Activated naive CD4-positive, alpha-beta T cell treated with anti-CD3 and anti-CD28 coated beads, Interleukin-2, amount 50 U/mL, for 24 hours (primary cell): ENCODE measurements around the gene LRRC7.
"Not testable (repeated sequence)": the region's sequence is repeated elsewhere in the genome, so short reads cannot be mapped to it uniquely, and the experiment has no call there.

Experiments
- H3K27ac Mint-ChIP-seq: one replicate; pipeline ENCODE4 v1.8.0; 2021; ENCODE audit warnings: mild to moderate bottlenecking, mixed read lengths
- H3K27me3 Mint-ChIP-seq: one replicate; pipeline ENCODE4 v1.8.0; 2021; ENCODE audit warnings: mixed read lengths
- H3K36me3 Mint-ChIP-seq: one replicate; pipeline ENCODE4 v1.8.0; 2021; ENCODE audit warnings: mixed read lengths
- H3K4me1 Mint-ChIP-seq: one replicate; pipeline ENCODE4 v1.8.0; 2021; ENCODE audit warnings: mixed read lengths
- H3K4me3 Mint-ChIP-seq: one replicate; pipeline ENCODE4 v1.8.0; 2021; ENCODE audit warnings: mild to moderate bottlenecking, mixed read lengths
- H3K9me3 Mint-ChIP-seq: one replicate; pipeline ENCODE4 v1.8.0; 2021; ENCODE audit warnings: mixed read lengths

Gene LRRC7

DNA sequence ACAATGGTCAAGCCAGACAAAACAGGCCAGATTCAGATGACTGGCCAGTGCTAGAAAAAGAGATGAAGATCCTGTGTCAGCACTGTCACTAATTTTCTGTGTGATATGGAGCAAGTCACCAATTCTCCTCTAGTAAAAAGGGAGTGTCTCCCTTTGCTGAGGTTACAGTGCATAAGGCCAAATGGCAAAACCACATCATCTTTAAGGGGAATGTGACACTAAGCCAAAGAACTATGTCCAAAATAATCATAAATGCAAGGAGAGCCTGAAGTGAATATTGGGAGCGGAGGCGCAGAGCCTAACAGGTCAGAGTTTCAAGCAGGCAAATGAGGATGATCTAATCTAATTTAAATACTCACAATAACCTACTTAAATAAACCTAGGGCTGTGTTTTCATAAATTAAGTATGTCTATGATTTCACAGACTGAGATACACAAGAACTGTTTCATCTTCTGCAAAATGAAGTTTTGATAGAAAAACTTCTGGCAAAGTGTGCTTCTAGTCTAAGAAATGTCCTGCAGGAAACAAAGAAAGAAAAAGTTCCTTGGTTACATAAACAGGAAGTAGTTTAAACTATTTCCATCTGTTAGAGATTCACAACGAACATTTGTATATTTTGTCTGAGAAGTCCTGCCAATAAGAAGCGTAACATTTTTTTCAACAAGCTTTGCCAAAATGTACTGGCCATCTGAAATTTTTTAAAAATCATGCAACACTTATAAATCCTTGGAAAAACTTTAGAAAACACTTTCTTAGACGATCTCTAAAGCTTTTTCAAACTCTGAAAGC, 347.4 kb downstream of the LRRC7 start:
- Mint-ChIP-seq H3K27ac (no peak overlapping the region), H3K4me1 (peaks cover 4% of the 10 kb centered on the region), H3K4me3 (no peak overlapping the region), H3K27me3 (no peaks in the 10 kb centered on the region), H3K36me3 (no peaks in the 10 kb centered on the region), H3K9me3 (peaks cover 4% of the 10 kb centered on the region)

DNA sequence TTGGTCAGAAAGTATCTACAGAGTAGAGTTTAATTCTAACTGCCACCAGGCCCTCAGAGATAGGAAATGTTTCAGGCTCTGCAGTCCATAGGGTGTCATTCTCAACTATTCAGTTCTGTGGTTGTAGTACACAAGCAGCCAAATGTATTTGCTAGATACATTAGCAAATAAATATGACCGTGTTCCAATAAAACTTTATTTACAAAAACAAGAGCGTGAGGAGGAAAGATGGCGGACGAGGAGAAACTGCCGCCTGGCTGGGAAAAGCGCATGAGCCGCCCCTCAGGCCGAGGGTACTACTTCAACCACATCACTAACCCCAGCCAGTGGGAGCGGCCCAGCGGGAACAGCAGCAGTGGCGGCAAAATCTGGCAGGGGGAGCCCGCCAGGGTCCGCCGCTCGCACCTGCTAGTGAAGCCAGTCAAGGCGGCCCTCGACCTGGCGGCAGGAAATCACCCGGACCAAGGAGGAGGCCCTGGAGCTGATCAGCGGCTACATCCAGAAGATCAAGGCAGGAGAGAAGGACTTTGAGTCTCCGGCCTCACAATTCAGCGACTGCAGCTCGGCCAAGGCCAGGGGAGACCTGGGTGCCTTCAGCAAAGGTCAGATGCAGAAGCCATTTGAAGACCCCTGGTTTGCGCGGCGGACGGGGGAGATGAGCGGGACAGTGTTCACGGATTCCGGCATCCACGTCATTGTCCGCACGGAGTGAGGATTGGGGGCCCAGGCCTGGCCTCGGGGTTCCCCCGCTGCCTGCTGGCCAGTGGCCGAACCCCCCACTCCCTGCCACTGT, 351.6 kb downstream of the LRRC7 start:
- peaks cover 10% of the 10 kb centered on the region for H3K9me3 Mint-ChIP-seq
- peaks cover 4% of the 10 kb centered on the region for H3K4me1 Mint-ChIP-seq
- H3K4me3 Mint-ChIP-seq, result no peak overlapping the region
- peaks cover 1% of the 10 kb centered on the region for H3K36me3 Mint-ChIP-seq
- H3K27me3 Mint-ChIP-seq, result no peaks in the 10 kb centered on the region
- H3K27ac Mint-ChIP-seq, result no peak overlapping the region

GRCh38 chr1:69919922-69920273, 352.2 kb downstream of the LRRC7 start:
- Mint-ChIP-seq H3K9me3 (peaks cover 10% of the 10 kb centered on the region), H3K4me1 (peaks cover 2% of the 10 kb centered on the region), H3K27me3 (no peaks in the 10 kb centered on the region), H3K36me3 (peaks cover 1% of the 10 kb centered on the region), H3K4me3 (no peak overlapping the region), H3K27ac (no peak overlapping the region)

DNA sequence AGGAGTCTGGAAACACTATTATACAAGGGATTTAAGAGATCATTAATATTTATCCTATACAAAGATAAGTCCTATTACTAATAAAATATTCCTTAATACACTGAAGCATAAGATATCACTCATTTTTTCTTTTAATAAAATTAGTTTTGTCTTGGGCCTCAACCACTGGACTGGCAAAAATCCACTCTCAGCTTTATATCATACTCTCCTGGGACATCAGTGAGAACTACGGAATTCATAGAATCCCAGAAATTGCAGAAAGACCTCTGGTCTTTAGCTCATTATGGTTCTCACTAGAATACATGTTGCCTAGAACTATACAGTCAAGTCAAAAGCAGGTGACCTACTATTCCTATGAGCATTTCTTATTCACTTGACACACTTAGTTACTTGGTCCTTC, 352.7 kb downstream of the LRRC7 start:
- Mint-ChIP-seq H3K4me1 (no peaks in the 10 kb centered on the region), H3K36me3 (peaks cover 1% of the 10 kb centered on the region), H3K27ac (no peak overlapping the region), H3K27me3 (no peaks in the 10 kb centered on the region), H3K9me3 (peaks cover 10% of the 10 kb centered on the region), H3K4me3 (no peak overlapping the region)

DNA sequence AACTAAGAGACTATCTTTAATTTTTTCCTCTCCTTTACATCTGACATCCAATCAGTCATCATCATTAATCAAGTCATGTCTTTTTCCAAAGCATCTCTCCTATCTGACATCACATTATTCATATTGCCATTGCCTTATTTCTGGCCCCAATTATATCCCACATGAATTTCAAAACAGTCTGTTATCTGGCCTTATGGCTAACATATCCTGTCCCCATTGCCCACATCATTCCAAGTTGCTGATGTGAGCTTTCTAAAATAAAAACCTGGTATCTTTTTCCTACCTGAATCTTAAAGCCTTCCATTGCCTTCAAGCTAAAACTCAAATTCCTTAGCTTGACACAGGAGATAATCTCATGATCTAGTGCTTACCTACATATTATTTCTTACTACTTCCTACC, 353.8 kb downstream of the LRRC7 start:
- H3K4me3 Mint-ChIP-seq, result no peak overlapping the region
- H3K27me3 Mint-ChIP-seq, result no peaks in the 10 kb centered on the region
- H3K27ac Mint-ChIP-seq, result no peak overlapping the region
- peaks cover 1% of the 10 kb centered on the region for H3K36me3 Mint-ChIP-seq
- no peaks in the 10 kb centered on the region for H3K4me1 Mint-ChIP-seq
- peaks cover 10% of the 10 kb centered on the region for H3K9me3 Mint-ChIP-seq

DNA sequence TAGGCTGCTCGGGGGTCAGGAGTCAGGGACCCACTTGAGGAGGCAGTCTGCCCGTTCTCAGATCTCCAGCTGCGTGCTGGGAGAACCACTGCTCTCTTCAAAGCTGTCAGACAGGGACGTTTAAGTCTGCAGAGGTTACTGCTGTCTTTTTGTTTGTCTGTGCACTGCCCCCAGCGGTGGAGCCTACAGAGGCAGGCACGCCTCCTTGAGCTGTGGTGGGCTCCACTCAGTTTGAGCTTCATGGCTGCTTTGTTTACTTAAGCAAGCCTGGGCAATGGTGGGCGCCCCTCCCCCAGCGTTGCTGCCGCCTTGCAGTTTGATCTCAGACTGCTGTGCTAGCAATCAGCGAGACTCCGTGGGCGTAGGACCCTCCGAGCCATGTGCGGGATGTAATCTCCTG, 360.5 kb downstream of the LRRC7 start:
- H3K4me3 Mint-ChIP-seq, H3K27ac Mint-ChIP-seq, H3K36me3 Mint-ChIP-seq, H3K4me1 Mint-ChIP-seq, H3K27me3 Mint-ChIP-seq: not testable (repeated sequence)
- peaks cover 16% of the 10 kb centered on the region for H3K9me3 Mint-ChIP-seq

DNA sequence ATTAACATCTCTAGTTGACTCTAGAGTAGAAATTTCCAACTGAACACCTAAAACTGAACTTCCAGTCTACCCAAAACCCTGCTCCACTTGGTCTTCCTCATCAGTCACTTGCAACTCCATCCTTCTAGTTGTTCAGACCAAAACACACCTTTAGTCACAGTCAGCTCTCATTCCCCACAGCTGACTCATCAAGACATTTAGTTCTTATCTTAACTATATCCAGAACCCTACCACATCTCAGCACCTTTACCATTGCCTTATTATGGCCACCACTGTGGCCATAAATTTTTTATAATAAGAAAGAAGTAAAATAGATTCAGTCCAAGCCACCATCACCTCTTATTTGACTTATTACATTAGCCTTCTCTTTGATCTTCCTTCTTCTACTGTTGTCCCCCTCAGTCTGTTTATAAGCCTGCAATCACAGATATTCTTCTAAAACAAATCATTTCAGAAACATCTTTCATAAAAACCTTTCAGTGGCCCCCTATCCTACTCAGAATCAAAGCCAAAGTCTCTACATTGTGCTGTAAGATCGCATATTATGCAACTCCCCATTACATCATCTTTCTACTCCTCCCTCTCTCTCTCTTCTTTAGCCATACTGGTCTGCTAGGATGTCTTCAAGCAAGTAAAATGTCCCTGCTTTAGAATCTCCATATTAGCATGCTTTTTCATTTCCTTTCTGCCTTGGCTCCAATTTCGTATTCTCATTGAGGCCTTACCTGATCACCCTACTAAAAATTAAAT, 361.8 kb downstream of the LRRC7 start:
- Mint-ChIP-seq H3K4me3 (no peak overlapping the region), H3K27ac (no peak overlapping the region), H3K4me1 (no peaks in the 10 kb centered on the region), H3K36me3 (no peaks in the 10 kb centered on the region), H3K9me3 (peaks cover 16% of the 10 kb centered on the region), H3K27me3 (no peaks in the 10 kb centered on the region)

DNA sequence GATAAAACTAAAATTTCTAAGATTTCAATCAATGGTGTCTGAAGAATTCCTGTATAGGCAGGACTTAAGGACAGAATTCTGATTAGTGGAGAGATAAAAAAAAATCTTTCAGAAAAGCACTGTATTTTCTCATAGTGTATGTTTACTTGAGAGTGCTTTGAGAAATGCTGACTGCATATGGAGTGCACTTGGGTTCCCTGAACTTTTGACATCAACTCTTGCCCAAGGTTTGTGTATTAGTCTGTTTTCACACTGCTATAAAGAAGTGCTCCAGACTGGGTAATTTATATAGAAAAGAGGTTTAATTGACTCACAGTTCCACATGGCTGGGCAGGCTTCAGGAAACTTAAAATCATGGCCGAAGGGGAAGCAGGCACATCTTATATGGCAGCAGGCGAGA, 362.7 kb downstream of the LRRC7 start:
- Mint-ChIP-seq H3K9me3 (peaks cover 16% of the 10 kb centered on the region), H3K27ac (no peak overlapping the region), H3K4me1 (no peaks in the 10 kb centered on the region), H3K27me3 (no peaks in the 10 kb centered on the region), H3K4me3 (no peak overlapping the region), H3K36me3 (no peaks in the 10 kb centered on the region)

- Mint-ChIP-seq H3K4me3 (no peak overlapping the region), H3K27me3 (no peaks in the 10 kb centered on the region), H3K36me3 (no peaks in the 10 kb centered on the region), H3K4me1 (no peaks in the 10 kb centered on the region), H3K9me3 (peaks cover 16% of the 10 kb centered on the region), H3K27ac (no peak overlapping the region)
These were observed 365.0 kb downstream of the LRRC7 start for GRCh38 chr1:69932760-69933159.

DNA sequence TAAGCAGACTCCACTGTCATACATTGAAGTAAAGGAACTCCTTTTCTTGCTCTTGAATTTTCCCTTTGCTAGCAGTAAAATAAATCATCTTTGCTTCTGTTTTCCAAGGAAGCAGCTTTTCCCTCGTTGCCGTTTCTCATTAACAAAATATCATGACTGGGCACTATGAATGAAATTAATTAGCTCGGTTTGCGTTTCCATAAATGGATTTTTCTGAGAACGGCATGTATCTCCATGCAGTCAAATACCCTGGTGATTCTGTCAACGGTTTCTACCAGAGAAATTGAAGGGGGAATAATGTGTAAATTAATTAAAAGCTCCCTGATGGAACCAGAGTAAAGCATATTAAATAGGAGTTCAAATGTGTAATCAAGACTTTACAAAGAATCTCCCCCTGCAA, 372.5 kb downstream of the LRRC7 start:
- Mint-ChIP-seq H3K4me3 (no peak overlapping the region), H3K27me3 (no peaks in the 10 kb centered on the region), H3K27ac (no peak overlapping the region), H3K4me1 (no peaks in the 10 kb centered on the region), H3K9me3 (peaks cover 3% of the 10 kb centered on the region), H3K36me3 (peaks cover 4% of the 10 kb centered on the region)

DNA sequence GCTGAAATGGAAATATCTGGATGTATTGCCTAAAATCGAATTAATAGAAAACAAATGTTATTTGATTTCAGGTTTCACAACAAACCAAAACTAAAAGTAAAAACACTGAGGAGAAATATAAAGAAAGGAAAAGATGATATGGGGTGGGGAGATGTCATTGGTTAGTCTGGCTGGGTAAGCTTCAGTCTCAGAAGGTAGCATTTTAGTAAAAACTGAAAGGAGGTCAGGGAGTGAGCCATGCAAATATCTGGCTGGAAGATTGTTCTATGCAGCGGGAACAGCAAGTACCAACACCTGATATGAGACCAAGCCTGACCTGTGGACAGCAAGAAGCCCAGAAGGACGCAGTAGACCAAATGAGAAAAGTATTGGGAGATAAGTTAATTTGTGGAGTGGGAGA, 373.1 kb downstream of the LRRC7 start:
- Mint-ChIP-seq H3K4me3 (no peak overlapping the region), H3K27me3 (no peaks in the 10 kb centered on the region), H3K36me3 (peaks cover 4% of the 10 kb centered on the region), H3K27ac (peak overlapping the region; percentile 36), H3K9me3 (peaks cover 5% of the 10 kb centered on the region), H3K4me1 (no peaks in the 10 kb centered on the region)

DNA sequence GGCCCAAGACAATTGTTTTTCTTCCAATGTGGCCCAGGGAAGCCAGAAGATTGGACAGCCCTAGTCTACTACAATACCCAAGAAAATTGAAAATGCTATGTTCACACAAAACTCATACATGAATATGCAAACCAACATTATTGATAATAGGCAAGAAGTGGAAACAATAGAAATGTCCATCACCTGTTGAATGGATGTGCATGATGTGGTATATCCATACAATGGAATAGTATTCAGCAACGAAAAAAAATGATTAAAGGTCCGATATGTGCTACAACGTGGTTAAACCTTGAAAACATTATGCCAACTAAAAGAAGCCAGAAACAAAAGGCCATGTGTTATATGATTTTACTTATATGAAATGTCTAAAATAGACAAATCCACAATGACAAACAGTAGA, 375.3 kb downstream of the LRRC7 start:
- H3K4me3 Mint-ChIP-seq, result no peak overlapping the region
- H3K4me1 Mint-ChIP-seq, result no peaks in the 10 kb centered on the region
- H3K27ac Mint-ChIP-seq, result no peak overlapping the region
- H3K27me3 Mint-ChIP-seq, result no peaks in the 10 kb centered on the region
- H3K36me3 Mint-ChIP-seq, result peaks cover 4% of the 10 kb centered on the region
- peaks cover 5% of the 10 kb centered on the region for H3K9me3 Mint-ChIP-seq

- no peak overlapping the region for H3K27ac Mint-ChIP-seq
- no peaks in the 10 kb centered on the region for H3K4me1 Mint-ChIP-seq
- H3K36me3 Mint-ChIP-seq, result peaks cover 2% of the 10 kb centered on the region
- H3K27me3 Mint-ChIP-seq, result no peaks in the 10 kb centered on the region
- H3K4me3 Mint-ChIP-seq, result no peak overlapping the region
- peaks cover 5% of the 10 kb centered on the region for H3K9me3 Mint-ChIP-seq
These were observed 379.2 kb downstream of the LRRC7 start for GRCh38 chr1:69946935-69947334.

- Mint-ChIP-seq H3K9me3 (peaks cover 5% of the 10 kb centered on the region), H3K4me1 (no peaks in the 10 kb centered on the region), H3K27ac (no peak overlapping the region), H3K36me3 (no peaks in the 10 kb centered on the region), H3K27me3 (no peaks in the 10 kb centered on the region), H3K4me3 (no peak overlapping the region)
These were observed 380.1 kb downstream of the LRRC7 start for GRCh38 chr1:69947837-69948236.

DNA sequence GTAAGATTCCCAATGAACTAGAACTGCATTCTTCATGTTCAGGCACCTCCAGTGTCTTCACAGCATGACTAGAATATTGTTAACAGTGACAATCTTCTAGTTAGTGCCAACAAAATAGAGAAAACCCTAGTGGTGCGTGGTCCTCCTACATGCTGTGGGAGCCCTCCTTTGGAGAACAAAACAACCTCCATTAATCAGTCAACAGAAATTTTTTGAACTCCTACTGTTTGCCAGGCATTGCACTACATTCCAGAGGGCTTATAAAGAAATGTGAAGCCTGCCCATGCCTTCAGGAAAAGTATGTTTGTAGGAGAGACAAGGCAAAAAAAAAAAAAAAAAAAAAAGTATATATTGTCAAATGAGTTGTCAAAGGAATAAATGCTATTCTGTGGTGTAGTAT, 385.0 kb downstream of the LRRC7 start:
- H3K27ac Mint-ChIP-seq, result no peak overlapping the region
- H3K4me1 Mint-ChIP-seq, result no peaks in the 10 kb centered on the region
- no peak overlapping the region for H3K4me3 Mint-ChIP-seq
- H3K27me3 Mint-ChIP-seq, result no peaks in the 10 kb centered on the region
- H3K36me3 Mint-ChIP-seq, result no peaks in the 10 kb centered on the region
- H3K9me3 Mint-ChIP-seq, result no peaks in the 10 kb centered on the region

GRCh38 chr1:69962452-69962851, 394.7 kb downstream of the LRRC7 start:
- not testable (repeated sequence) for H3K36me3 Mint-ChIP-seq, H3K27me3 Mint-ChIP-seq, H3K4me3 Mint-ChIP-seq, H3K9me3 Mint-ChIP-seq, H3K4me1 Mint-ChIP-seq, H3K27ac Mint-ChIP-seq
